GM12872 (cell line): ENCODE data around the gene CRIP2.

Experiments used
- CTCF ChIP-seq: IDR thresholded peaks from 3 replicates; pipeline ENCODE4 v1.5.1; 2011; ENCODE audit warnings: low read depth, mild to moderate bottlenecking, low read length, moderate library complexity; ENCODE audit not compliant: insufficient read depth

The CRIP2 gene

GRCh38 chr14:105488781-105489541, 14.3 kb downstream of the CRIP2 start:
- no peak for TF ChIP-seq CTCF

GRCh38 chr14:105489542-105490266, 15.1 kb downstream of the CRIP2 start:
- peak; percentile 79 for TF ChIP-seq CTCF

GRCh38 chr14:105490267-105490571, 15.6 kb downstream of the CRIP2 start:
- TF ChIP-seq CTCF = no peak

GRCh38 chr14:105490572-105491365, 16.1 kb downstream of the CRIP2 start, which contains the start of gene TEDC1:
Gene TEDC1, plus strand, starts transcription at chr14:105491246. Its CDS starts 130 bp downstream, at chr14:105491376.
- TF ChIP-seq CTCF = peak; percentile 76

GRCh38 chr14:105491366-105491973, 16.8 kb downstream of the CRIP2 start:
- no peak for TF ChIP-seq CTCF

- no peak for TF ChIP-seq CTCF
These were observed 17.7 kb downstream of the CRIP2 start for GRCh38 chr14:105492031-105492970.
